DMS153 treated with DMSO at 0.1 percent for 48 hours (cell line): Measurements from ENCODE around the gene PCDH15.

Source experiments
- DNase-seq: peaks from one replicate; lab custom pipeline; 2025; ENCODE audit not compliant: unreplicated experiment; lab: John Stamatoyannopoulos, UW

The PCDH15 gene

DNA sequence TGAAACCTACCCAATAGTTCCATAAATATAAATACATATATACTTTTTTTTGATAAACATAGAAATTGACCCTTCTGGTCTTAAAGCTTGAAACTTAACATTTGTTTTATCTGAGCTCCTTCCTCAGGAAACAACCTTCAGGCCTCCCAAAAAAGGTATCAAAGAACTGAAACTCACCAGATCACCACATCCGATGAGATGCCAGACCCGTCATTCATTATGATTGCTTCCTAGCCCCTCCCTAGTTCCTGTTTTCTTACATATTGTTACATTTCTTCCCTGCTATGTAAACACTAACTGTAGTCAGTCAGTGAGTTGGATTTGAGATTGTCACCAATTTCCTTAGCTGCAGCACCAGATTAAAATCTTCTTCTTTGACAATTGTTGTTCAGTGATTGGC lies 663.6 kb downstream of the PCDH15 start:
- no peak for DNase-seq

DNA sequence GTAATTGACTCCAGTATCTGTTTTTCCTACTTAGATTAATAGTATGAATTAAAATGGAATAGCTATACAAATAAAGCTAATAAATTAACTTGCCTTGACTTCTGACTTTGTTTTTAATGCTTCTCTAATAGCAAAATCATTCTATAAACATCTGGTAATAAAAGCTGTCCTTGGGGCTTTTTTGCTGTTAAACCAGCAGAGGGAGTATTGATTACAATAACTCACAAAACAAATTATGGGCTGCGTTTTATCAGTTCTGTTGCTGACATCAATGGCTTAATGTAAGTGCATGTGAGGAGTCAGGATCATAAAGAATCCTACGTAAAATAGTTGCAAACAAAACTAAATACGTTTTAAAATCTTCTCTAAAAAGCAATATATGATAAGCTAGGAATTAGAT lies 667.8 kb downstream of the PCDH15 start:
- DNase-seq: peak; percentile 1

DNA sequence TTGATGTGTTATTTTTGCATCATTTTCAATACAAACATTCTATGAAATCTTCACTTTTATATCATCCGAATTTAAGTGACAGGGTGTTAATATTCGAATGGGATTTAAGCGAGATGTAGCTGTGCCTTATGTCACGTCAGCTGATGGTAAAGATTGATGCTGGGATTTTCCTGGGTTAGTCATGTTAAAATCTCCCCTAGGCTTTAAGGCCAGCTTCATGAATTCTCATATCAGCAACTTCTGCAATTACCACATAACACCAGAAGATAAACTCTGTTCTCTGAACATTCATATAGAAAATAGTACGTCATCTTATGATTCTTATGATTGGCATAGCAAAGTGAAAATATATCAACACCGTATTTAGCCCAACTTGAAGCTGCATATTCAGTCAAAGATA lies 669.2 kb downstream of the PCDH15 start:
- DNase-seq: no peak

DNA sequence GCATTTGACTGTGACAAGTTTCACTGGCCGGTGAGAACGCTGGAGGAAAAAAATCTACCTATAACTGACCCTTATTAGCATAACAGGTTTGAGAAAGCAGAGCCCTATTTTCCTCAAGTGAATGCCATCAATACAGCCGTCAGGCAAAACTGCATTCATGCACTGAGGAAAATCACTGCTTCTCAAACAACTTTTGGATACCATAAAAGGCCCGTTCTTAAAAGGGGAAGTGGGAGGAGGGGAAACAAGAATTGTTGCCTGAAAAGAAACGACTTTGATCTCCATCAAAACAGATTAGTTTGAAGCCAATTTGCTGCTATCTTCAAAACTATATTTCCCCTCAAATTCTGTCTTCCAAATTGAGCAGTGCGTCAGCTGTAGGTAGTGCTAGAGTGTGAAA lies 670.6 kb downstream of the PCDH15 start:
- no peak for DNase-seq

DNA sequence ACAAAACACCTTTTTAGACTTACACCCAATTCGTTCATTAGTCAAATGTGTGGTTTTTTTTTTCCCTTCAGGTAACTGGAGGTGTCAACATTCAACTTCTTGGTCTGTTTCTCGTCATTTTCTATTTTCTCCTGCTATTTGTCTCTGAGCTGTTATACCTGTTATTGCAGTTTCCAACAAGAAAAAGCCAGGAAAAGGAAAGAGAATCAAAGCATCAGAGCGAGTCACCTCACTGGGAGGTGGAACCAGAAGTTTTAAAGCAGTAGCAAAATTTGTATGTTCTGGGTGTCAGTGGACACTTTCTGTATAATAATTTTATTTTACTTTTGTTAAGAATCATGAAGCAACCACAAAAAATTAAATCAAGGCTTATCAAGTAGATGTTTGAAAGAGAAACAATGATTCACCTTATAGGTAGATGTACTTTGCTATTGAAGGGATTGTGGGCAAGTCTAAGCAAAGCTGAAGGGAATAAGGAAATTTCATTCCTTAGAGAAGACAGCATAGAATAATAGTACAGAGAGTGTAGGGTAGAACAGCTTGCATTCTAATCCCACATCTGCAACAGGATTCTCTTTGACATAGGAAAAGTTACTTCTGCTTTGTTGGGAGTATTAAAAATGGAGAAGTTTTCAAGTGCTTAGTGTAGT lies 675.8 kb downstream of the PCDH15 start:
- no peak for DNase-seq

DNA sequence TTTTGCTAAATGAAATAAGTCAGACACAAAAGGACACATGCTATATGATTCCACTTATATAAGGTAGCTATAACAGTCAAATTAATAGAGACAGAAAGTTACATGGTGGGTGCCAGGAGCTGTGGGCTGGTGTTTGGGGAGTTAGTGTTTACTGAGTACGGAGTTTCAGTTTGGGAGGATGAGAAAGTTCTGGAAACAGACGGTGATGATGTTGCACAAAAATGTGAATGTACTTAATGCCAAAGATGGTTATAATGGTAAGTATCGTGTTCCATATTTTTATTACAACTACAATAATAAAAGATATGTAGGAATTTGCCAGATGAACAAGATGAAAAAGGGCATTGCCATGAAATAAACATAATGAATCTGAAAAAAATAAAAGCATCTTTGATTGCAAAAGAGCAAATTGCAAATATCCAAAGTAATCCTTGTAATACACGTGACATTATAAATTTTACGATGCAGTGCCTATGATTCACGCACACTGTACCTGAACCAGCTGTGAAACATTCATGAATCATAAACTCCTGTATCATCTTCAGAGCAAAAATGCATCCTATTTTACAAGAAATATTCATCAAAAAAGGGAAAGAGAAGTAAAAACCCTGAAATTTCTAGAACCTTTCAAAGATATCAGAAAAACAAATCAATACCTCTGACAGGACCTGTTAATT lies 676.7 kb downstream of the PCDH15 start:
- no peak for DNase-seq

DNA sequence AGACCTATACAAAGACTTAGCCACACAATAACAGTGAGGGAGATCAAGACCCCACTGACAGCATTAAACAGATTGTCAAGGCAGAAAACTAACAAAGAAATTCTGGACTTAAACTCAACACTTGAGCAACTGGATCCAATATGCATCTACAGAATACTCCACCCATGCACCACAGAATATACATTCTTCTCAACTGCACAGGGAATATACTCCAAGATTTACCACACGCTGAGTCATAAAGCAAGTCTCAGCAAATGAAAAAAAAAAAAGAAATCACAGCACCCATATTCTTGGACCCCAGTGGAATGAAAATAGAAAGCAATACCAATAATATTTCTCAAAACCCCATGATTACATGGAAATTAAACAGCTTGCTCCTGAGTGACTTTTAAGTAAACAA lies 680.2 kb downstream of the PCDH15 start:
- DNase-seq: no peak

DNA sequence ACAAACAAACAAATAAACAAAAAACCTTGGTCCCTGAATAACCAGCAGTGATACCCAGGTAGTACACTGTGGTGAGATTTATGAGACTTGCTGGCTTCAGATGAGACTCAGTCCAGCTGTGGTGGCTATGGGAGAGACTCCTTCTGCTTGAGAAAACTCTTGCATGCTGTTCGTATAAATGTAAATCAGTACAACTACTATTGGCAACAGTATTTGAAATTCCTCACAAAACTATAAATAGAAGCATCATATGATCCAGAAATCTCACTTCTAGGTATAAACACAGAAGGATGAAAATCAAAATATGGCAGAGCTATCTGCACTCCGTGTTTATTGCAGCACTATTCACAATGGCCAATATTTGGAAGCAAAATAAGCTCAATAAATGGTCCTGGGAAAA lies 692.1 kb downstream of the PCDH15 start:
- DNase-seq: no peak

DNA sequence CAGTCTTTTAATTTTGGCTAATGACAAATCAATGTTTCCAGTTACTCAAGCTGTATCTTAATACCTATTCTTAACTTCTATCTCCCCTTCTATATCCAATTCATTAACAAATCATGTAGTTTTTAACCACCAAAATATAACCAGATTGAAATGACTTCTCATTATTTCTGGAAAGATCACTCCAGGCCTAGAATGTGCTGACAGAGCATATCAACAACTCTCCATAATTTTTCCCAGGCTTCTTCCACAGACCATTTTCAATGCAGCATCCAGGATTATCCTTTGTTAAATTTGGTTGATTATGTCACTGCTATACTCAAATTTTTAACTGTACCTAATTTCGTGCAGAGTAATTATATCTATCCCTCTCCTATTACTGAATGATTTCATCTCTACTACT lies 704.1 kb downstream of the PCDH15 start:
- DNase-seq: no peak

DNA sequence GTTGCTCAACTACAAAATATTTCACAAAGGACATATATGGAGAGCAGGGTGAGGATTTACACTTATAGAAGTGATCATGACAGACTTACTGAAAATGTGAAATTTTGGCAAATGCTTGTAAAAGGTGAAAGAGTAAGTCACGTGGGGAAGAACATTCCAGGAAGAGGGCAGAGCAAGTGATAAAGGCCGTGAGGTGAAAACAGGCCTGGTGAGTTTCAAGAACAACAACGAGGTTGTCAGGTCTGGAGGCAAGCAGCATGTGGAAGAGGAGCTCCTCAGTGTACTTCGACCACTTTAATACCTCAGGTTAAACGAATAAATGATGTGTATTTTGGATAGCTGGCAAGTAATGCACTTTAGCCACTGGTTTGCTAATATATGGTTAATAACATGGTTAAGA lies 706.7 kb downstream of the PCDH15 start:
- DNase-seq: no peak

DNA sequence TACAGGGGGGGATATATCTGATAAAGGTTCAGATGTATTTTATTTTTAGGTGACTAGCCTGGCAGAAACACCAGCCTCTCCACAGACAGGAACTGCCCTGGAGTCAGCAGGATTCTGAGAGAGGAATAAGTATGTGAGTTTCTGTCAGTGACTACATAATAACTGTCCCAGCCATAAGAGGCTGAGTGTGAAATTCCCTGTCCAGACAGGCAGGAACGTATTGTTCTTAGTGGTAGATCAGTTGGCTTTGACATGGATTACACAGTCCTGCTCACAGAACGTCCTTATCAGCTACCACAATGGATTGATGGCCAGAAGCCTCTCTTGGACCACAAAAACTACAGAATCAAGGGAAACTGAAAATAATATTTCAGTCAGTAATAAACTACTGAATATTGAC lies 709.8 kb downstream of the PCDH15 start:
- DNase-seq: no peak

DNA sequence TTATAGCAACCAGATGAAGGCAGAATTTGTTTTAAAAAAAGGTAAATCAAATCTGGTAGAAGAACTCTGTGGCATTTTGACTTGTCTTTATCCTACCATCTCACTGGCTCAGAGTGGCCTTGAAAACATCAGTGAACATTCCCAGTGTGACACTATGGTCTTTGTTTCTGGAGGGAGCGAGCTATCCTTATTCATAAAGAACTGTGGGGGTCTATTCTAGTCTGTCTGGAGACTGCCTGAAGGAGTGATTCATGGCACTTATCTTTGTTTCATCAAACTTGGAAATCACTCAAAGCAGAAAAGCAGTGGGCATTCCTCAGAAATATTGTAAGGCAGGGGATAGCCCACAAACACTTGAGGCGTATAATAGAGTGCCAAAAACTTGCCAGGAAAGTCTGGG lies 719.1 kb downstream of the PCDH15 start:
- no peak for DNase-seq

DNA sequence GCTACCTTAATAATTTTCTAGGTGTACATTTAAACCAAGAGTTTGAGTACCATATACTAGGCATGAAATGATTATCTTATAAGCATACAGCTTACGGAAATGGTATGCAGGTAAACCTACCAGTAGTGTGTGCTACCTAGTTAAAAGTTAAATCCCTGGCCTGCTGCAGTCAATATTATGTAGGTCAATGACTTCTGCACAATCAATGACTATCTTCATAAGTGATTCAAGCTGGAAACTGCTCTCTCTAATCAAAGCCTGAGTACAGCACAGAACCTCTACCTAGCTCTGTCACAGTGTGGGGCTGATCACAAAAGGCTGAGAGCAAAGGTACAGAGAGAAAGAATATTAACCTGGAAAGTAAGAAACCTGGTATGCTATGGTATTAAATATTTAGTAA lies 733.7 kb downstream of the PCDH15 start:
- DNase-seq: no peak

DNA sequence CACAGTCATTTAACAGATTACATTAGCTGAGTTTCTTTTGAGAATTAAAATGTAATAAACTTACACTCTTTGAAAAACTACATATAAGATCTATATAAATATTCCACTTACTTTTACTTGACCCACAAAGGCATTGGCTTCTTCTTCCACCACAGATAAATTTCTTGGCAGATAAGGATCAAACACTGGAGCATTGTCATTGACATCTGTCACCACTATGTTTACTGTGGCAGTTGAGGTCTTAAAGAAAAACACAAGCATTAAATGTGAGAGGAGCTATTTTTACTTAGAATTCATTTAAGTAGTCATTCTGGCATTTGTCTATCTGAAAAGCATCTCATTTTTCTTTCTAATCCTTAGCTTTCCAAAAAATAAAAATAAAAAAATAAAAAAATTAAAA lies 734.4 kb downstream of the PCDH15 start:
- DNase-seq: no peak

DNA sequence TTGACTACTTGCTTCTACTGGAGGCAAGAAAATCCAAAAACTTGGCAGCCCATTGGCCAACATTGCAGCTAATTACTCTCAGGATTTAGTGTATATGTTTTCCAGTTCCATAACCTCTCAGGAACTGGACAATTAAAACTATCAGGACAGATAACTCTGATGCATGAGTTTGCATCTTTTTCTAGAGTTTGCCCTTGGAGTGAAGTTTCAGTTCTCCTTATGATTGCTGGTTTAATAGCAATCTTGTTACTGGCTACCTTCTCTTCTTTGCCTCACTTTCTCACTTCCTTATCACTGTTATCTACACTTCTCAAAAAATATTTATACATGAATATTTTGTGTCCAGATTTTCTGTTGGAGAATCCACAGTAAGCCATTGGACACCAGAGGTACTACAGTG lies 735.9 kb downstream of the PCDH15 start:
- no peak for DNase-seq

DNA sequence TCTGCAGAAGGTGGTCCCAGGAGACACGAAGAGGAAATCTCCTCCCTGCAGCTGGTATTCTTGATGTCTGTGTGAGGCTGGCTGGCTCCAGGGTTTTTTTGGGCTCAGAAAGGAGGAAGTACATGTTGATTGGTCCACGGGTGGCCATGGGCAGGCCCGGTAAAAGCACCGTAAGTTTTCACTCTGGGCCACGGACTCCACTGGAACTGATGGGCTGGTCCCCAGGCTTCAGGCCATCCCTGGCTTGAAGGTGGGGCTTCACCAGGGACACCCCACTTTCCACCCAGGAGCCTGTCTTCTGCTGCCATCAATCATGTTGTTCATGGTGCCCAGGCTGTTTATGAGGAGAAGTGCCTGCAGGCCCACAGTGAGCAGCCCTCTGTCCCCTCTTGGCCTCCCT lies 736.8 kb downstream of the PCDH15 start:
- DNase-seq: no peak

DNA sequence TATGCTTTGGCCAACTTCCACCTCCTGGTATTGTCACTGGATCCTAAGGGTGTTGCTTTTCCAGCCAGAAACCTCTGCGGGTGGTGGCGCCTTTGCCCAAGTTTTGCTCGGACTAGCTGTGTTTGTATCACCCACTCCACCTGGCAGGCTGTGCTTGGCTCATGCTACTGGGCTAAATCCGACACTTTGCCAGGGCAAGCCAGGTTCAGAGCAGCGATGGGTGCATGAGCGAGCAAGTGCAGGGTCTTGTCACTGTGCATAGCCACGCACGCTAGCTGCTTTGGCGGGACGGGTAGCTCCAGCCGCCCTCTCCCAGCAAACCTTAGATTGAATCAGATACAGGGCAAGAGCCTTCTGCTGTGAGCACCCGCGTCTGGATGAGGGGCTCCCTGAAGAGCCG lies 737.5 kb downstream of the PCDH15 start:
- no peak for DNase-seq

DNA sequence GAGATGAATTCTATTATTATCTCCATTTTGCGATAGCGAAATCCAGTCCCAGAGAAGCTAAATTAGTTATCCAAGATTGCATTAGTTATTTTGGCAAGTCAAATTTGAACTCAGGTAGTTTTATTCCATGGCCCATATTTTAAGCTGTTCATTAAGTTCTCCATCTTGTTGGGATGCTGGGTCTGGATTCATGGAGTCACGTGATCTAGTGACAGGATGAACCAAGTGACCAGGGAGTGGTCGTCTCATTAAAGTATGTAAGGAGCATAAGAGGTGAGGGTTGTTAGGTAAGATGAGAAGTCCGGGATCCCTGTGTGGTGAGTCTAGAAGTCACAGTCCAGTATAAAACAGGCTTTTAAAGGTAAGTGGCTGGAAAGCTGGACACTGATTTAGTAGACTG lies 740.5 kb downstream of the PCDH15 start:
- DNase-seq: no peak

DNA sequence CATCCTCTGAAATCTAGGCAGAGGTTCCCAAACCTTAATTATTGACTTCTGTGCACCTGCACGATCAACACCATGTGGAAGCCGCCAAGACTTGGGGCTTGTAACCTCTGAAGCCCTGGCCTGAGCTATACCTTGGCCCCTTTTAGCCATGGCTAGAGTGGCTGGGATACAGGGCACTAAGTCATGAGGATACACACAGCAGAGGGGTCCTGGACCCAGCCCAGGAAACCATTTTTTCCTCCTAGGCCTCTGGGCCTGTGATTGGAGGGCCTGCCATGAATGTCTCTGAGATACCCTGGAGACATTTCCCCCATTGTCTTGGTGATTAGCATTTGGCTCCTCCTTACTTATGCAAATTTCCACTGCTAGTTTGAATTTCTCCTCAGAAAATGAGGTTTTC lies 743.7 kb downstream of the PCDH15 start:
- no peak for DNase-seq

DNA sequence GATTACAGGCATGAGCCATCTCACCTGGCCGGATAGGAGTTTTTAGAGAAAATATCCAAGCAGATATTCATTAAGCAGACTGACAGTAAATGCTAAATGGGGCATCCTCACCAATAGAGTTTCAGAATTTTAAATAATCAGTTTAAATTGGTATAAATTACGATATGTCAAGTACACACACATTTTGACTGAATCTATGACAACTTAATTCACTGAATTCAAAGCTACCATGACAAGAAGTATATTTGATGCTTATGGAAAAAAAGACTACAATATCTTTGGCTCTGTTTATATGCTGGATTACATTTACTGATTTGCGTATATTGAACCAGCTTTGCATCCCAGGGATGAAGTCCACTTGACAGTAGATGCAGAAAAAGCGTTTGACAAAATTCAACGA lies 774.7 kb downstream of the PCDH15 start:
- DNase-seq: no peak

DNA sequence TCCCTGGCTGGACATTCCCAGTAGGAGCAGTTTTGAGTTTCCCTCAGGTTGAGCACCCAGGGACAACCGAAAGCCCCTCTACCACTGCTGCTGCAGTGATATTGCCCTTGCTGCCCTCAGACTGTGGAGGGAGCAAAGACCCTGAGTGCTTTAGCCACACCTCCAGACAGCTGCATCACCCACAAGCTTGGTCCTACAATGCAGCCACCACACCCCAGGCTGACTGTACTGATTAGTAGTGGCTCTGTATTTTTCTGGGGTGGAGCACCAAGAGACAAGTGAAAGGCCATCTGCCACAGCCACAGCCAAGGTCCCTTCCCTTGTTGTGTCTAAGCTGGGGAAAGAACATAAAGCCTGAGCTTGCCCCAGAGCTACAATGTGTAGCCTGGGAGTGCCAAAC lies 789.9 kb downstream of the PCDH15 start:
- DNase-seq: no peak

DNA sequence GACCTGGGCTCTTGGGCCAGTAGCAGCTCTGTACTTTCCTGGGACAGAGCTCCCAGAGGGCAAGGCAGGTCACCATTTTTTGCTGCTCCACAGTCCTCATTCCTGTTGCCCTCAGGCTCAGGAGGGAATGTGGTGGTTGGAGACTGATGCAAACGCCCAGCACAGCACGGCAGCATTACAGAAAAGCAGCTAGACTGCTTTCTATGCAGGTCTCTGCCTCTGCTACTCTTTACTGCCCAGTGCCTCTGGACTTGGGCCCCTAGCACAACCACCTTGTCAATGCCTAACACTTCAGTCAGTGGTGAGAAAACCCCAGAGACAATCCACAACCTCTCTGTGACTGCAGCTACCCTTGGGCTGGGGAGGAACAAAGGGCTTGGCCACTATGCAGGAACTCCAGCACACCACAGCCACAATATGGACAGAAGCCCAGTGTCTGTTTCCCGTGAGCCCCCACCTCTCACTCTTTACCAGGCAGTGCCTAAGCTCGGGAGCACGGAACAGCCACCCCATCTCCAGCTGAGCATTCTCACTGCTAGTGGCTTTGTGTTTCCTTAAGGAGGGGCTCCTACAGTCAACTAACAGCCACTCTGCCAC lies 790.6 kb downstream of the PCDH15 start:
- DNase-seq: no peak

DNA sequence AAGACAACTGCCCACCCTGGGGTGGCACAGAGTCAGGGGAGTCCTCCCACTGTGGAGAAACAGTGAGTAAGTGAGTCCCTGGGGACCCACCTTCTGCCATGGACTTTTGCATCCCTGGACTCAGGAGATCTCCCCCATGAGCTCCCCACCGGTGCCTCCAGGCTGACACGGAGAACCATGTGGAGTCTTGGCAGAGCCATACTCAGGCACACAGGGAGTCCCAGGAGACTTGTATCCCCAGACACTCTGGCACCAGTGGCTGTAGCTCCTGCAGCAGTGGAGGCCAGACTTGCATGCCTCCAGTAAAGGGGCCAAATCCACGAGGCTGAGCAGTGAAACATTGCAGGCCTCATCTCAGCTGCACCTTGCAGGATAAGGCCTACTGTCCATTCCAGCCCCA lies 791.4 kb downstream of the PCDH15 start:
- no peak for DNase-seq
